RWPE2 (cell line): ENCODE results near the gene HOXA1.
"Not testable (repeated sequence)": the region's sequence is repeated elsewhere in the genome, so short reads cannot be mapped to it uniquely, and the experiment has no call there.

Source experiments
- ATAC-seq: fragments of 200-7000 bp; cut with Tn5 transposase; 3 replicates; pipeline ENCODE4 v1.9.1; 2021; ENCODE audit warnings: low read depth
- DNase-seq: peaks from one replicate; pipeline ENCODE4 v3.0.0-alpha.2; 2020; ENCODE audit warnings: low spot score
- H3K27ac ChIP-seq: fragments of 450-650 bp; 2 replicates; pipeline ENCODE4 v1.5.1; 2017; ENCODE audit warnings: mild to moderate bottlenecking; ENCODE audit not compliant: poor library complexity, severe bottlenecking
- H3K27me3 ChIP-seq: fragments of 250-450 bp; sonication (Bioruptor Pico); 2 replicates; pipeline ENCODE4 v1.5.1; 2021; ENCODE audit warnings: mild to moderate bottlenecking, moderate library complexity; ENCODE audit not compliant: insufficient read depth, poor library complexity, severe bottlenecking
- H3K36me3 ChIP-seq: fragments of 250-450 bp; sonication (Bioruptor Pico); 2 replicates; pipeline ENCODE4 v1.5.1; 2020; ENCODE audit warnings: low read depth, mild to moderate bottlenecking, moderate library complexity
- H3K4me1 ChIP-seq: fragments of 250-450 bp; sonication (Bioruptor Pico); 2 replicates; pipeline ENCODE4 v1.5.1; 2021; ENCODE audit warnings: mild to moderate bottlenecking, moderate library complexity; ENCODE audit not compliant: insufficient read depth, poor library complexity, severe bottlenecking
- H3K4me3 ChIP-seq: fragments of 250-450 bp; sonication (Bioruptor Pico); 2 replicates; pipeline ENCODE4 v1.5.1; 2021; ENCODE audit warnings: mild to moderate bottlenecking, moderate library complexity; ENCODE audit not compliant: severe bottlenecking
- H3K9me3 ChIP-seq: fragments of 250-450 bp; sonication (Bioruptor Pico); 2 replicates; pipeline ENCODE4 v1.5.1; 2021; ENCODE audit warnings: mild to moderate bottlenecking, moderate library complexity; ENCODE audit not compliant: severe bottlenecking
- CTCF ChIP-seq: fragments of 450-650 bp; IDR thresholded peaks from one replicate; pipeline ENCODE4 v1.5.1; 2017; ENCODE audit warnings: mild to moderate bottlenecking, moderate library complexity; ENCODE audit not compliant: poor library complexity, severe bottlenecking

The HOXA1 gene

GRCh38 chr7:27062946-27063345, 32.9 kb downstream of the HOXA1 start:
- Histone ChIP-seq H3K36me3 (no peaks in the 10 kb centered on the region), H3K4me3 (no peak overlapping the region), H3K27ac (no peak overlapping the region), H3K27me3 (no peaks in the 10 kb centered on the region), H3K4me1 (peaks cover 13% of the 10 kb centered on the region), H3K9me3 (no peaks in the 10 kb centered on the region)
- DNase-seq (no peak), ATAC-seq (no peak)
- no peak for TF ChIP-seq CTCF

- Histone ChIP-seq H3K27ac (no peak overlapping the region), H3K36me3 (no peaks in the 10 kb centered on the region), H3K4me1 (no peaks in the 10 kb centered on the region), H3K4me3 (no peak overlapping the region), H3K9me3 (no peaks in the 10 kb centered on the region), H3K27me3 (no peaks in the 10 kb centered on the region)
- TF ChIP-seq CTCF = no peak
- DNase-seq = no peak
- ATAC-seq = peak; percentile 42; the same call in 1 of the 3 replicates
These were observed 42.6 kb downstream of the HOXA1 start for GRCh38 chr7:27053153-27053552.

GRCh38 chr7:27051451-27051850, 44.3 kb downstream of the HOXA1 start:
- TF ChIP-seq CTCF = no peak
- Histone ChIP-seq H3K27me3 (no peaks in the 10 kb centered on the region), H3K4me3 (no peak overlapping the region), H3K9me3 (no peaks in the 10 kb centered on the region), H3K36me3 (no peaks in the 10 kb centered on the region), H3K27ac (no peak overlapping the region), H3K4me1 (peaks cover 8% of the 10 kb centered on the region)
- DNase-seq (no peak), ATAC-seq (no peak)

- DNase-seq = no peak
- no peak for TF ChIP-seq CTCF
- H3K27me3 ChIP-seq = no peaks in the 10 kb centered on the region
- no peak overlapping the region for H3K27ac ChIP-seq
- H3K36me3 ChIP-seq = no peaks in the 10 kb centered on the region
- peaks cover 12% of the 10 kb centered on the region for H3K4me1 ChIP-seq
- no peak for ATAC-seq
- no peak overlapping the region for H3K4me3 ChIP-seq
- no peaks in the 10 kb centered on the region for H3K9me3 ChIP-seq
These were observed 47.4 kb downstream of the HOXA1 start for GRCh38 chr7:27048438-27048837.

GRCh38 chr7:27046854-27047549, 48.8 kb downstream of the HOXA1 start:
- DNase-seq (no peak), ATAC-seq (peak; percentile 92)
- Histone ChIP-seq H3K36me3 (no peaks in the 10 kb centered on the region), H3K4me3 (no peak overlapping the region), H3K9me3 (no peaks in the 10 kb centered on the region), H3K27ac (peak overlapping the region; percentile 74), H3K4me1 (peaks cover 12% of the 10 kb centered on the region), H3K27me3 (no peaks in the 10 kb centered on the region)
- TF ChIP-seq CTCF = no peak

GRCh38 chr7:27045972-27046371, 49.8 kb downstream of the HOXA1 start:
- Histone ChIP-seq H3K27ac (peak overlapping the region; percentile 74), H3K4me1 (peaks cover 12% of the 10 kb centered on the region)
- ATAC-seq, H3K4me3 ChIP-seq, H3K27me3 ChIP-seq, H3K36me3 ChIP-seq, H3K9me3 ChIP-seq, DNase-seq: not testable (repeated sequence)

GRCh38 chr7:27045066-27045465, 50.7 kb downstream of the HOXA1 start:
- H3K9me3 ChIP-seq, H3K36me3 ChIP-seq: not testable (repeated sequence)

More at GRCh38 chr7:27045066-27045465, 50.7 kb downstream of the HOXA1 start:
- ATAC-seq, H3K27ac ChIP-seq, DNase-seq, H3K27me3 ChIP-seq, H3K4me3 ChIP-seq: not testable (repeated sequence)
- peaks cover 12% of the 10 kb centered on the region for H3K4me1 ChIP-seq
